ENCODE data around the gene ZNF616. TPM values are rescaled to one million over a fixed set of nuclear protein-coding genes. Genes with fewer than 3 reads are reported as not detected.
A peak's percentile ranks its signal among the peaks of the same experiment; 100 is the strongest.

The ZNF616 gene
- total and polyA plus RNA-seq, 2 experiments from 2014 or later, result 13.3 to 28.3 TPM

DNA sequence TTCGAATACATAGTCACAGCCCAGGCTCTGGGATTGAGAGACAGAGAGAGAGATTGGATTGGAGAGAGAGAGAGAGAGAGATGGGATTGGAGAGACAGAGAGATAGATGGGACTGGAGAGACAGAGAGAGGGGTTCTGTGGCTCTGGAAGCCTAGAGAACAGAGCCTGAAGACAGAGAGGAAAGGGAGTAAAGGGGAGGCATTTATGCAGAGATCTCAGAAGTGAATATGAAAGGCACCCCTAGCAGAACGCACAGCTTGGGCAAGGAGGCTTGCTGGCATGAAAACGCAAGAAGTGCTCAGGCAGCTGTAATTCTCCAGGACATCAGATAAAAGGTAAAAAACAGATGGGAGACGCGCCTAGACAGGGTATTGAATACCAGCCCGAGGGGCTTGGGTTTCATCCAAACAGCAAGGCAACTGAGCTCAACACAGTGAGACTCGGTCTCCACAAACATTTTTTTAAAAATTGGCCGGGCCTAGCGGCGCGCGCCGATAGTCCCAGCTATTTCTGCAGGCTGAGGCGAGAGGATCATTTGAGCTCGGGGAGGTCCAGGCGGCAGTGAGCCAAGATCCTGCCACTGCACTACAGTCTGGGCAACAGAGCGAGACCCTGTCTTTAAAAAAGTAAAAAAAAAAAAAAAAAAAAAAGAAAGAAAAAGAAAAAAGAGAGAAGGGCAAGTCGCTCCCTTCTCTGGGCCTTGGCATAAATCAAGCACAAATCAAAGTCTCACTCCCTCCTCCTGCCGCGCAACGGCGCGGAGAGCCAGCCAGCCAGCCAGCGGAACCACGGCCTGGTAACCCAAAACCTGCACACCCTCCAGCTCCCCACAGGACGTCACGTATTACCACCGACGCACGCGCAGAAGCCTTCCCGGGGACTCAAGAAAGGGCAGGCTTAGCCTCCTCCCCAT, 49.3 kb upstream of the ZNF616 start:
- H3K9me3 Mint-ChIP-seq, result no peaks in the 10 kb centered on the region; the same call in 1 of the 3 replicates
- H3K4me1 Mint-ChIP-seq, result peaks cover 26% of the 10 kb centered on the region
- H3K27ac Mint-ChIP-seq, result peak overlapping the region; percentile 92
- Histone ChIP-seq H3F3A (replicated peaks; ENCODE audit: low read depth) (no peaks in the 10 kb centered on the region; the same call in 1 of the 2 replicates), H3K27ac (ENCODE audit: low read depth) (peak overlapping the region; percentile 83), H3K4me2 (peak overlapping the region; percentile 79), H3K4me3 (peak overlapping the region; percentile 51), H3K4me1 (ENCODE audit: insufficient read depth) (peaks cover 18% of the 10 kb centered on the region), H3K27me3 (ENCODE audit: insufficient read depth) (no peaks in the 10 kb centered on the region), H2AFZ (no peak overlapping the region), H4K20me1 (replicated peaks; ENCODE audit: insufficient read depth) (peaks cover 4% of the 10 kb centered on the region), H3K9me2 (ENCODE audit: insufficient read depth) (no peaks in the 10 kb centered on the region), H3K79me2 (replicated peaks; ENCODE audit: insufficient read depth) (peaks cover 38% of the 10 kb centered on the region), H3K36me3 (ENCODE audit: insufficient read depth) (peaks cover 8% of the 10 kb centered on the region; the same call in 1 of the 2 replicates)
- DNase-seq (ENCODE audit: low spot score) (peak; percentile 66), ATAC-seq (peak; percentile 20)
- peaks cover 9% of the 10 kb centered on the region for H3K27me3 Mint-ChIP-seq (ENCODE audit: insufficient read depth, low read depth, poor library complexity)
- peak overlapping the region; percentile 99 for H3K4me3 Mint-ChIP-seq
- 0 out of 2 replicates have a peak, but pooled peaks have one; percentile 48 for TF ChIP-seq CREB1 (CRISPR knock-in tag; IDR thresholded peaks at IDR 0.05; ENCODE audit: low read depth)
- TF ChIP-seq, protein P1, sequence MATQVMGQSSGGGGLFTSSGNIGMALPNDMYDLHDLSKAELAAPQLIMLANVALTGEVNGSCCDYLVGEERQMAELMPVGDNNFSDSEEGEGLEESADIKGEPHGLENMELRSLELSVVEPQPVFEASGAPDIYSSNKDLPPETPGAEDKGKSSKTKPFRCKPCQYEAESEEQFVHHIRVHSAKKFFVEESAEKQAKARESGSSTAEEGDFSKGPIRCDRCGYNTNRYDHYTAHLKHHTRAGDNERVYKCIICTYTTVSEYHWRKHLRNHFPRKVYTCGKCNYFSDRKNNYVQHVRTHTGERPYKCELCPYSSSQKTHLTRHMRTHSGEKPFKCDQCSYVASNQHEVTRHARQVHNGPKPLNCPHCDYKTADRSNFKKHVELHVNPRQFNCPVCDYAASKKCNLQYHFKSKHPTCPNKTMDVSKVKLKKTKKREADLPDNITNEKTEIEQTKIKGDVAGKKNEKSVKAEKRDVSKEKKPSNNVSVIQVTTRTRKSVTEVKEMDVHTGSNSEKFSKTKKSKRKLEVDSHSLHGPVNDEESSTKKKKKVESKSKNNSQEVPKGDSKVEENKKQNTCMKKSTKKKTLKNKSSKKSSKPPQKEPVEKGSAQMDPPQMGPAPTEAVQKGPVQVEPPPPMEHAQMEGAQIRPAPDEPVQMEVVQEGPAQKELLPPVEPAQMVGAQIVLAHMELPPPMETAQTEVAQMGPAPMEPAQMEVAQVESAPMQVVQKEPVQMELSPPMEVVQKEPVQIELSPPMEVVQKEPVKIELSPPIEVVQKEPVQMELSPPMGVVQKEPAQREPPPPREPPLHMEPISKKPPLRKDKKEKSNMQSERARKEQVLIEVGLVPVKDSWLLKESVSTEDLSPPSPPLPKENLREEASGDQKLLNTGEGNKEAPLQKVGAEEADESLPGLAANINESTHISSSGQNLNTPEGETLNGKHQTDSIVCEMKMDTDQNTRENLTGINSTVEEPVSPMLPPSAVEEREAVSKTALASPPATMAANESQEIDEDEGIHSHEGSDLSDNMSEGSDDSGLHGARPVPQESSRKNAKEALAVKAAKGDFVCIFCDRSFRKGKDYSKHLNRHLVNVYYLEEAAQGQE (IDR thresholded peaks at IDR 0.05; ENCODE audit: unreplicated experiment), result no peak
- TF ChIP-seq STAT1 (IDR thresholded peaks at IDR 0.05; ENCODE audit: unreplicated experiment), result no peak
- TF ChIP-seq JUNB (IDR thresholded peaks at IDR 0.05; ENCODE audit: unreplicated experiment), result no peak
- TF ChIP-seq, protein P2, sequence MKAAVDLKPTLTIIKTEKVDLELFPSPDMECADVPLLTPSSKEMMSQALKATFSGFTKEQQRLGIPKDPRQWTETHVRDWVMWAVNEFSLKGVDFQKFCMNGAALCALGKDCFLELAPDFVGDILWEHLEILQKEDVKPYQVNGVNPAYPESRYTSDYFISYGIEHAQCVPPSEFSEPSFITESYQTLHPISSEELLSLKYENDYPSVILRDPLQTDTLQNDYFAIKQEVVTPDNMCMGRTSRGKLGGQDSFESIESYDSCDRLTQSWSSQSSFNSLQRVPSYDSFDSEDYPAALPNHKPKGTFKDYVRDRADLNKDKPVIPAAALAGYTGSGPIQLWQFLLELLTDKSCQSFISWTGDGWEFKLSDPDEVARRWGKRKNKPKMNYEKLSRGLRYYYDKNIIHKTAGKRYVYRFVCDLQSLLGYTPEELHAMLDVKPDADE (IDR thresholded peaks at IDR 0.05), result 0 out of 2 replicates have a peak, but pooled peaks have one; percentile 8
- no peak for TF ChIP-seq EZH2phosphoT487 (IDR thresholded peaks at IDR 0.05; ENCODE audit: unreplicated experiment)
- TF ChIP-seq POLR2AphosphoS5 (IDR thresholded peaks at IDR 0.05; ENCODE audit: low read depth), result peak; percentile 42; the same call in 1 of the 2 replicates
- peaks cover 25% of the 10 kb centered on the region for H3K36me3 Mint-ChIP-seq (ENCODE audit: low read depth)

DNA sequence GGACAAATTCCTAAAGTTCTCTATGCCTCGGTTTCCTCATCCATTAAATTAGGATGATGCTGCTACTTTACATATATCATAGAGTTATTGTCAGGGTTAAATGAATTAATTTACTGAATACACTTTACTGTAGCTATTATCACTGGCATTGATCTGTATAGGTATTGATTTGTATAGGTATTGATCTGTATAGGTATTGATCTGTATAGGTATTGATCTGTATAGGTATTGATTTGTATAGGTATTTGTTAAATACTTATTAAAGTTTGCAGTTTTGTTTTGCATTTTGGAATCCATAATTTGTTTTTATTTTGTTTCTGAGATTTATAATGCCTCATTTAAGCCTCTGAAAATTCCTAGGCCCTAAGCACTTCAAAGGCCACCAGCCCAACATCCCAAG, 47.7 kb upstream of the ZNF616 start:
- Histone ChIP-seq H3F3A (replicated peaks; ENCODE audit: low read depth) (no peaks in the 10 kb centered on the region; the same call in 1 of the 2 replicates), H3K4me2 (no peak overlapping the region), H3K4me1 (ENCODE audit: insufficient read depth) (peaks cover 18% of the 10 kb centered on the region), H3K27ac (ENCODE audit: low read depth) (no peak overlapping the region), H2AFZ (no peak overlapping the region), H3K79me2 (replicated peaks; ENCODE audit: insufficient read depth) (peaks cover 21% of the 10 kb centered on the region), H3K36me3 (ENCODE audit: insufficient read depth) (peaks cover under 1% of the 10 kb centered on the region; the same call in 1 of the 2 replicates), H4K20me1 (replicated peaks; ENCODE audit: insufficient read depth) (peaks cover 2% of the 10 kb centered on the region; the same call in 1 of the 2 replicates), H3K27me3 (ENCODE audit: insufficient read depth) (no peaks in the 10 kb centered on the region), H3K9me2 (ENCODE audit: insufficient read depth) (no peaks in the 10 kb centered on the region), H3K4me3 (no peak overlapping the region)
- H3K36me3 Mint-ChIP-seq (ENCODE audit: low read depth), result peaks cover 12% of the 10 kb centered on the region; the same call in 2 of the 3 replicates
- ATAC-seq, result no peak
- no peak overlapping the region for H3K27ac Mint-ChIP-seq
- peaks cover 9% of the 10 kb centered on the region for H3K27me3 Mint-ChIP-seq (ENCODE audit: insufficient read depth, low read depth, poor library complexity)
- H3K4me3 Mint-ChIP-seq, result no peak overlapping the region
- DNase-seq (ENCODE audit: low spot score), result no peak
- no peaks in the 10 kb centered on the region; the same call in 1 of the 3 replicates for H3K9me3 Mint-ChIP-seq
- peaks cover 19% of the 10 kb centered on the region for H3K4me1 Mint-ChIP-seq
- TF ChIP-seq ZNF114 (CRISPR knock-in tag; IDR thresholded peaks at IDR 0.05) (no peak), JUNB (IDR thresholded peaks at IDR 0.05; ENCODE audit: unreplicated experiment) (no peak)
- TF ChIP-seq, protein P3, sequence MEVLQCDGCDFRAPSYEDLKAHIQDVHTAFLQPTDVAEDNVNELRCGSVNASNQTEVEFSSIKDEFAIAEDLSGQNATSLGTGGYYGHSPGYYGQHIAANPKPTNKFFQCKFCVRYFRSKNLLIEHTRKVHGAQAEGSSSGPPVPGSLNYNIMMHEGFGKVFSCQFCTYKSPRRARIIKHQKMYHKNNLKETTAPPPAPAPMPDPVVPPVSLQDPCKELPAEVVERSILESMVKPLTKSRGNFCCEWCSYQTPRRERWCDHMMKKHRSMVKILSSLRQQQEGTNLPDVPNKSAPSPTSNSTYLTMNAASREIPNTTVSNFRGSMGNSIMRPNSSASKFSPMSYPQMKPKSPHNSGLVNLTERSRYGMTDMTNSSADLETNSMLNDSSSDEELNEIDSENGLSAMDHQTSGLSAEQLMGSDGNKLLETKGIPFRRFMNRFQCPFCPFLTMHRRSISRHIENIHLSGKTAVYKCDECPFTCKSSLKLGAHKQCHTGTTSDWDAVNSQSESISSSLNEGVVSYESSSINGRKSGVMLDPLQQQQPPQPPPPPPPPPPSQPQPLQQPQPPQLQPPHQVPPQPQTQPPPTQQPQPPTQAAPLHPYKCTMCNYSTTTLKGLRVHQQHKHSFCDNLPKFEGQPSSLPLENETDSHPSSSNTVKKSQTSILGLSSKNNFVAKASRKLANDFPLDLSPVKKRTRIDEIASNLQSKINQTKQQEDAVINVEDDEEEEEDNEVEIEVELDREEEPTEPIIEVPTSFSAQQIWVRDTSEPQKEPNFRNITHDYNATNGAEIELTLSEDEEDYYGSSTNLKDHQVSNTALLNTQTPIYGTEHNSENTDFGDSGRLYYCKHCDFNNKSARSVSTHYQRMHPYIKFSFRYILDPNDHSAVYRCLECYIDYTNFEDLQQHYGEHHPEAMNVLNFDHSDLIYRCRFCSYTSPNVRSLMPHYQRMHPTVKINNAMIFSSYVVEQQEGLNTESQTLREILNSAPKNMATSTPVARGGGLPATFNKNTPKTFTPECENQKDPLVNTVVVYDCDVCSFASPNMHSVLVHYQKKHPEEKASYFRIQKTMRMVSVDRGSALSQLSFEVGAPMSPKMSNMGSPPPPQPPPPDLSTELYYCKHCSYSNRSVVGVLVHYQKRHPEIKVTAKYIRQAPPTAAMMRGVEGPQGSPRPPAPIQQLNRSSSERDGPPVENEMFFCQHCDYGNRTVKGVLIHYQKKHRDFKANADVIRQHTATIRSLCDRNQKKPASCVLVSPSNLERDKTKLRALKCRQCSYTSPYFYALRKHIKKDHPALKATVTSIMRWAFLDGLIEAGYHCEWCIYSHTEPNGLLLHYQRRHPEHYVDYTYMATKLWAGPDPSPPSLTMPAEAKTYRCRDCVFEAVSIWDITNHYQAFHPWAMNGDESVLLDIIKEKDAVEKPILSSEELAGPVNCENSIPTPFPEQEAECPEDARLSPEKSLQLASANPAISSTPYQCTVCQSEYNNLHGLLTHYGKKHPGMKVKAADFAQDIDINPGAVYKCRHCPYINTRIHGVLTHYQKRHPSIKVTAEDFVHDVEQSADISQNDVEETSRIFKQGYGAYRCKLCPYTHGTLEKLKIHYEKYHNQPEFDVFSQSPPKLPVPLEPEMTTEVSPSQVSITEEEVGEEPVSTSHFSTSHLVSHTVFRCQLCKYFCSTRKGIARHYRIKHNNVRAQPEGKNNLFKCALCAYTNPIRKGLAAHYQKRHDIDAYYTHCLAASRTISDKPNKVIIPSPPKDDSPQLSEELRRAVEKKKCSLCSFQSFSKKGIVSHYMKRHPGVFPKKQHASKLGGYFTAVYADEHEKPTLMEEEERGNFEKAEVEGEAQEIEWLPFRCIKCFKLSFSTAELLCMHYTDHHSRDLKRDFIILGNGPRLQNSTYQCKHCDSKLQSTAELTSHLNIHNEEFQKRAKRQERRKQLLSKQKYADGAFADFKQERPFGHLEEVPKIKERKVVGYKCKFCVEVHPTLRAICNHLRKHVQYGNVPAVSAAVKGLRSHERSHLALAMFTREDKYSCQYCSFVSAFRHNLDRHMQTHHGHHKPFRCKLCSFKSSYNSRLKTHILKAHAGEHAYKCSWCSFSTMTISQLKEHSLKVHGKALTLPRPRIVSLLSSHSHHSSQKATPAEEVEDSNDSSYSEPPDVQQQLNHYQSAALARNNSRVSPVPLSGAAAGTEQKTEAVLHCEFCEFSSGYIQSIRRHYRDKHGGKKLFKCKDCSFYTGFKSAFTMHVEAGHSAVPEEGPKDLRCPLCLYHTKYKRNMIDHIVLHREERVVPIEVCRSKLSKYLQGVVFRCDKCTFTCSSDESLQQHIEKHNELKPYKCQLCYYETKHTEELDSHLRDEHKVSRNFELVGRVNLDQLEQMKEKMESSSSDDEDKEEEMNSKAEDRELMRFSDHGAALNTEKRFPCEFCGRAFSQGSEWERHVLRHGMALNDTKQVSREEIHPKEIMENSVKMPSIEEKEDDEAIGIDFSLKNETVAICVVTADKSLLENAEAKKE (CRISPR knock-in tag; IDR thresholded peaks at IDR 0.05), result no peak
